IMR-90 (cell line): ENCODE data around the gene ZMIZ1. TPM values are rescaled to one million over a fixed set of nuclear protein-coding genes. Genes with fewer than 3 reads are reported as not detected.

Experiments used
- ATAC-seq: fragments of 200-7000 bp; cut with Tn5 transposase; 2 replicates; pipeline ENCODE4 v1.9.1; 2020; ENCODE audit warnings: low read depth, mild to moderate bottlenecking, moderate library complexity
- BruUV-seq: library from RNA; stranded (reverse); fragments of 400-500 nt; replicated peaks from 2 replicates; lab custom pipeline; 2021; lab: Mats Ljungman, UMichigan
- CTCF ChIA-PET: fragments of 300-600 bp; formaldehyde crosslinking; extraction: SDS; loops from one replicate; lab custom pipeline; 2021; ENCODE audit warnings: antibody characterized with exemption; lab: Yijun Ruan, JAX
- POLR2A ChIA-PET: fragments of 300-600 bp; sonication (Branson Sonifier 250); formaldehyde crosslinking; loops from one replicate; lab custom pipeline; 2022; ENCODE audit warnings: antibody characterized with exemption; ENCODE audit not compliant: unreplicated experiment; lab: Charles Lee
- DNase-seq: peaks from one replicate; pipeline ENCODE4 v3.0.0; 2013
- H2AFZ ChIP-seq: replicated peaks from 2 replicates; pipeline ENCODE3; 2013; ENCODE audit warnings: low read length, mild to moderate bottlenecking; ENCODE audit not compliant: poor library complexity
- H2AK5ac ChIP-seq: 2 replicates; pipeline ENCODE4 v1.6.1; 2013; ENCODE audit warnings: low read depth, low read length, inconsistent platforms
- H2AK9ac ChIP-seq: replicated peaks from 2 replicates; pipeline ENCODE3; 2013; ENCODE audit warnings: mild to moderate bottlenecking, low read depth, low read length, moderate library complexity; ENCODE audit not compliant: poor library complexity
- H2BK120ac ChIP-seq: 2 replicates; pipeline ENCODE4 v1.6.1; 2013; ENCODE audit warnings: low read depth, low read length, inconsistent platforms
- H2BK15ac ChIP-seq: 3 replicates; pipeline ENCODE4 v1.6.1; 2013; ENCODE audit warnings: low read depth, low read length, inconsistent platforms
- H2BK20ac ChIP-seq: 2 replicates; pipeline ENCODE4 v1.6.1; 2013; ENCODE audit warnings: low read depth, mild to moderate bottlenecking, inconsistent platforms, low read length, moderate library complexity
- H2BK5ac ChIP-seq: 2 replicates; pipeline ENCODE4 v1.6.1; 2013; ENCODE audit warnings: mild to moderate bottlenecking, low read depth, low read length, inconsistent platforms; ENCODE audit not compliant: poor library complexity, severe bottlenecking
- H3K14ac ChIP-seq: replicated peaks from 2 replicates; pipeline ENCODE4 v1.6.1; 2013; ENCODE audit warnings: low read depth, low read length, inconsistent platforms
- H3K18ac ChIP-seq: 2 replicates; pipeline ENCODE4 v1.6.1; 2013; ENCODE audit warnings: low read depth, low read length, control low read depth
- H3K23ac ChIP-seq: 2 replicates; pipeline ENCODE4 v1.6.1; 2013; ENCODE audit warnings: low read depth, low read length, inconsistent platforms
- H3K27ac ChIP-seq: 2 replicates; pipeline ENCODE4 v1.5.1; 2013; ENCODE audit warnings: mild to moderate bottlenecking, control low read depth, low read length; ENCODE audit not compliant: insufficient read depth
- H3K27me3 ChIP-seq: 2 replicates; pipeline ENCODE4 v1.6.1; 2013; ENCODE audit warnings: low read length; ENCODE audit not compliant: control insufficient read depth, insufficient read depth
- H3K36me3 ChIP-seq: 2 replicates; pipeline ENCODE4 v1.6.1; 2013; ENCODE audit warnings: low read length, mixed read lengths; ENCODE audit not compliant: control insufficient read depth, insufficient read depth
- H3K4ac ChIP-seq: 2 replicates; pipeline ENCODE4 v1.6.1; 2013; ENCODE audit warnings: low read depth, low read length, inconsistent platforms
- H3K4me1 ChIP-seq: 2 replicates; pipeline ENCODE4 v1.6.1; 2013; ENCODE audit warnings: low read length, mixed read lengths; ENCODE audit not compliant: control insufficient read depth, insufficient read depth
- H3K4me2 ChIP-seq: 2 replicates; pipeline ENCODE4 v1.6.1; 2013; ENCODE audit warnings: low read depth, mild to moderate bottlenecking, control low read depth, low read length, moderate library complexity
- H3K4me3 ChIP-seq: 2 replicates; pipeline ENCODE4 v1.5.1; 2013; ENCODE audit warnings: low read depth, mild to moderate bottlenecking, control low read depth, low read length, moderate library complexity; ENCODE audit not compliant: insufficient read depth
- H3K56ac ChIP-seq: 2 replicates; pipeline ENCODE4 v1.6.1; 2013; ENCODE audit warnings: low read length, inconsistent platforms; ENCODE audit not compliant: insufficient read depth; ENCODE audit errors: extremely low read depth
- H3K79me1 ChIP-seq, 2 experiments: 2 replicates each; pipeline ENCODE4 v1.6.1; 2013; ENCODE audit warnings: low read length in 2 of 2, inconsistent platforms in 1 of 2, low read depth in 1 of 2
- H3K9ac ChIP-seq: 2 replicates; pipeline ENCODE4 v1.6.1; 2013; ENCODE audit warnings: low read depth, low read length, control low read depth
- H3K9me1 ChIP-seq: 2 replicates; pipeline ENCODE4 v1.6.1; 2013; ENCODE audit warnings: low read length, inconsistent platforms; ENCODE audit not compliant: insufficient read depth
- H3K9me3 ChIP-seq: 2 replicates; pipeline ENCODE4 v1.6.1; 2013; ENCODE audit warnings: low read length; ENCODE audit not compliant: control insufficient read depth, insufficient read depth
- H4K20me1 ChIP-seq: 2 replicates; pipeline ENCODE4 v1.6.1; 2013; ENCODE audit warnings: low read length, inconsistent platforms; ENCODE audit not compliant: insufficient read depth
- H4K5ac ChIP-seq: 2 replicates; pipeline ENCODE4 v1.6.1; 2013; ENCODE audit warnings: mild to moderate bottlenecking, low read depth, low read length, control low read depth
- H4K8ac ChIP-seq, 2 experiments: 2 replicates each; pipeline ENCODE4 v1.6.1; 2013; ENCODE audit warnings: low read depth in 2 of 2, low read length in 2 of 2, control low read depth in 1 of 2, inconsistent platforms in 1 of 2
- H4K91ac ChIP-seq: 2 replicates; pipeline ENCODE4 v1.6.1; 2013; ENCODE audit warnings: low read depth, low read length, inconsistent platforms; ENCODE audit not compliant: insufficient read depth
- CEBPB ChIP-seq: IDR thresholded peaks from 2 replicates; pipeline ENCODE4 v1.6.1; 2012; ENCODE audit warnings: low read depth, low read length, improper control_type of control experiment
- CHD1 ChIP-seq: IDR thresholded peaks from 2 replicates; pipeline ENCODE4 v1.6.1; 2012; ENCODE audit warnings: low read depth, low read length, improper control_type of control experiment
- FOS ChIP-seq: fragments of 150-350 bp; IDR thresholded peaks from 2 replicates; pipeline ENCODE4 v1.6.1; 2016; ENCODE audit warnings: low read depth, low read length
- MXI1 ChIP-seq: IDR thresholded peaks from 2 replicates; pipeline ENCODE4 v1.6.1; 2012; ENCODE audit warnings: low read depth, mild to moderate bottlenecking, low read length, moderate library complexity, borderline replicate concordance
- NFE2L2 ChIP-seq: fragments of 150-350 bp; IDR thresholded peaks from 2 replicates; pipeline ENCODE4 v1.6.1; 2016; ENCODE audit warnings: low read depth, mild to moderate bottlenecking, low read length
- POLR2A ChIP-seq: IDR thresholded peaks from 2 replicates; pipeline ENCODE4 v1.6.1; 2012; ENCODE audit warnings: mild to moderate bottlenecking, low read depth, low read length
- RCOR1 ChIP-seq: IDR thresholded peaks from 2 replicates; pipeline ENCODE4 v1.6.1; 2012; ENCODE audit warnings: mild to moderate bottlenecking, low read length, improper control_type of control experiment; ENCODE audit not compliant: insufficient replicate concordance
- RFX5 ChIP-seq: IDR thresholded peaks from 2 replicates; pipeline ENCODE4 v1.8.0; 2012; ENCODE audit warnings: low read depth, mild to moderate bottlenecking, low read length, moderate library complexity
- SMC3 ChIP-seq: fragments of 150-350 bp; IDR thresholded peaks from 2 replicates; pipeline ENCODE4 v1.6.1; 2016; ENCODE audit warnings: low read depth, mild to moderate bottlenecking, antibody characterized with exemption, low read length, moderate library complexity
- WGBS, 2 experiments: methylation state at CpG; one replicate each; pipeline versions ENCODE4 v1.1.5 to v1.1.7; 2013; ENCODE audit warnings: missing lambda C conversion rate in 2 of 2; ENCODE audit not compliant: insufficient read length in 1 of 2; ENCODE audit errors: extremely low coverage in 2 of 2; 5-methylcytosine and 5-hydroxymethylcytosine counted together
- dilution Hi-C: fragments of 300-500 bp; cut with HindIII; formaldehyde crosslinking; loops from one replicate; pipeline ENCODE4 v1.14.3; 2018; ENCODE audit warnings: low sequenced_read_pairs; ENCODE audit not compliant: unreplicated experiment
- in situ Hi-C: fragments of 300-500 bp; cut with MboI; formaldehyde crosslinking; loops from 3 replicates; pipeline ENCODE4 v1.14.3; 2019; ENCODE audit warnings: low sequenced_read_pairs, inconsistent platforms, mixed read lengths
- intact Hi-C: fragments of 100-400 bp; cut with micrococcal nuclease; formaldehyde crosslinking; loops from 2 replicates; pipeline ENCODE4 v1.10.0; 2022
- polyA plus RNA-seq, 3 experiments: library from polyadenylated mRNA; depleted of rRNA; stranded (reverse); fragments of >200 nt; gene quantifications; 2 replicates each; pipeline ENCODE4 v1.2.3, GENCODE V29; 2012; ENCODE audit warnings: low replicate concordance in 1 of 3
- total RNA-seq: library from RNA; depleted of rRNA; stranded (reverse); fragments of >200 nt; gene quantifications from 2 replicates; pipeline ENCODE4 v1.2.3, GENCODE V29; 2012
- TF ChIP-seq, protein P1 (sequence below): conservative IDR thresholded peaks from 2 replicates; pipeline ENCODE4 v1.5.1; 2012; ENCODE audit warnings: mild to moderate bottlenecking, low read depth, low read length, improper control_type of control experiment
- TF ChIP-seq, protein P2 (sequence below): fragments of 150-350 bp; IDR thresholded peaks from 2 replicates; pipeline ENCODE4 v1.6.1; 2016; ENCODE audit warnings: low read depth, mild to moderate bottlenecking, low read length, moderate library complexity, borderline replicate concordance

Gene ZMIZ1
- total and polyA plus RNA-seq, 2 of the 4 experiments (the other 2 are of a cell fraction): 6.6 to 48.7 TPM

DNA sequence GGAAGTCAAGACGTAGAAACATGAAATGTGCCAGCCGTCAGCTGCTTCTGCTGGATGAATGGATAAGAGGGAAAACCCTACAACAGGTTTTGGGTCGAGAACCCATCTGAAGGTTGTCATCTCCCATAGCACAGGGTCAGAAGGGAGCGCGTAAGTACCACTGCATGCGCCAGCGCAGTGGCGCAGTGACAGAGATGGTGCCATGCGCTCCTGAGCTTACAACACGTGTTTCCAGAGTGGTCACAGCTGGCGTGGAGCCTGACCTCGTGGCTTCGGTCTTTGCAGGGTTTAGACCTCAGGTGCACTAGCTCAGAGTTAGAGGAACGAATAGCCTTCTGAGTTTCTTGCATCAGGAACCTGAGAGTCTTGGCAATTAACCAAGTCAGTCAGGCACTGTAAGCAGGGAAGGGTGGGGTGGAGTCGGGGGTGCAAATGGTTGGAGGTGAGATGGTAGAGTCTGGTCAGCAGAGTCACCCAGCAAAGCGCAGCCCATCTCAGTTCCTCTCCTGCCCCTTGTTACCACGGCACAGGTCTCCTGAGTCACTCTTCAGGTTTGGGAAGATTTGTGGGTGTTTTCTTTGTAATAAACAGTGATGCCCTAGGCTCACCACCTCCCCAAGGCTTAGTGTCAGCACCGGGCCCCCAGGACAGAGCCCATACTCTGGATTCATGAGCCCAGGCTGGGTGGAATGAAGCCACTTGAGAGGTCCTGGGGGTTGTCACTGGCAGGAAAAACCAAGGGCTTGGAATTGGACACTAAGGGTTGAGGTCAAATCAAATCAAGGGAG lies 194.4 kb downstream of the ZMIZ1 start (continued):
- TF ChIP-seq CHD1: no peak

- H3K9me3 ChIP-seq: no peaks in the 10 kb centered on the region
- intact Hi-C loops: no loop called here
- ChIA-PET CTCF (no interaction called here), POLR2A (no interaction called here)
- no peak overlapping the region for H3K14ac ChIP-seq
- no peaks in the 10 kb centered on the region for H3K27me3 ChIP-seq
- no peak overlapping the region for H3K56ac ChIP-seq
- H3K23ac ChIP-seq: no peak overlapping the region
- H2BK120ac ChIP-seq: no peak overlapping the region
- no peak for TF ChIP-seq RCOR1
- no peak for TF ChIP-seq FOS
- TF ChIP-seq, protein P1, sequence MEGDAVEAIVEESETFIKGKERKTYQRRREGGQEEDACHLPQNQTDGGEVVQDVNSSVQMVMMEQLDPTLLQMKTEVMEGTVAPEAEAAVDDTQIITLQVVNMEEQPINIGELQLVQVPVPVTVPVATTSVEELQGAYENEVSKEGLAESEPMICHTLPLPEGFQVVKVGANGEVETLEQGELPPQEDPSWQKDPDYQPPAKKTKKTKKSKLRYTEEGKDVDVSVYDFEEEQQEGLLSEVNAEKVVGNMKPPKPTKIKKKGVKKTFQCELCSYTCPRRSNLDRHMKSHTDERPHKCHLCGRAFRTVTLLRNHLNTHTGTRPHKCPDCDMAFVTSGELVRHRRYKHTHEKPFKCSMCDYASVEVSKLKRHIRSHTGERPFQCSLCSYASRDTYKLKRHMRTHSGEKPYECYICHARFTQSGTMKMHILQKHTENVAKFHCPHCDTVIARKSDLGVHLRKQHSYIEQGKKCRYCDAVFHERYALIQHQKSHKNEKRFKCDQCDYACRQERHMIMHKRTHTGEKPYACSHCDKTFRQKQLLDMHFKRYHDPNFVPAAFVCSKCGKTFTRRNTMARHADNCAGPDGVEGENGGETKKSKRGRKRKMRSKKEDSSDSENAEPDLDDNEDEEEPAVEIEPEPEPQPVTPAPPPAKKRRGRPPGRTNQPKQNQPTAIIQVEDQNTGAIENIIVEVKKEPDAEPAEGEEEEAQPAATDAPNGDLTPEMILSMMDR: no peak
- TF ChIP-seq POLR2A: no peak
- TF ChIP-seq CEBPB: no peak
- no peak for TF ChIP-seq RFX5
- TF ChIP-seq MXI1: no peak
- no peak for TF ChIP-seq NFE2L2
- no peak for TF ChIP-seq SMC3
- TF ChIP-seq, protein P2, sequence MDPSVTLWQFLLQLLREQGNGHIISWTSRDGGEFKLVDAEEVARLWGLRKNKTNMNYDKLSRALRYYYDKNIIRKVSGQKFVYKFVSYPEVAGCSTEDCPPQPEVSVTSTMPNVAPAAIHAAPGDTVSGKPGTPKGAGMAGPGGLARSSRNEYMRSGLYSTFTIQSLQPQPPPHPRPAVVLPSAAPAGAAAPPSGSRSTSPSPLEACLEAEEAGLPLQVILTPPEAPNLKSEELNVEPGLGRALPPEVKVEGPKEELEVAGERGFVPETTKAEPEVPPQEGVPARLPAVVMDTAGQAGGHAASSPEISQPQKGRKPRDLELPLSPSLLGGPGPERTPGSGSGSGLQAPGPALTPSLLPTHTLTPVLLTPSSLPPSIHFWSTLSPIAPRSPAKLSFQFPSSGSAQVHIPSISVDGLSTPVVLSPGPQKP: no peak
- no peak overlapping the region for H3K4ac ChIP-seq
- H4K8ac ChIP-seq: no peak overlapping the region
- WGBS, 2 experiments: 94% methylated on average over 4 of the region's 10 CpGs; no CpG with 5 or more reads in 1 of the 2 experiments
- H3K9me1 ChIP-seq: peaks cover 65% of the 10 kb centered on the region
- H3K36me3 ChIP-seq: peaks cover 6% of the 10 kb centered on the region
- H4K91ac ChIP-seq: no peak overlapping the region
- DNase-seq (no peak), ATAC-seq (no peak)
- H4K5ac ChIP-seq: no peak overlapping the region
- no peak overlapping the region for H2BK20ac ChIP-seq
- BruUV-seq: no TSS peak
- peaks cover 61% of the 10 kb centered on the region for H4K20me1 ChIP-seq
- peak overlapping the region; percentile 67 for H2AFZ ChIP-seq
- no peak overlapping the region for H3K4me3 ChIP-seq
- H3K79me1 ChIP-seq: peaks cover 38 to 97% of the 10 kb centered on the region in 2 experiments
- peak overlapping the region; percentile 22 for H2BK5ac ChIP-seq
- no peak overlapping the region for H3K4me2 ChIP-seq
- no peak overlapping the region for H3K18ac ChIP-seq
- H3K27ac ChIP-seq: no peak overlapping the region
- H2AK9ac ChIP-seq: no peak overlapping the region
- H2BK15ac ChIP-seq: no peak overlapping the region
- H2AK5ac ChIP-seq: no peak overlapping the region
- in situ Hi-C loops: no loop called here
- H3K9ac ChIP-seq: no peak overlapping the region
- H3K4me1 ChIP-seq: peaks cover 56% of the 10 kb centered on the region
- dilution Hi-C loops: no loop called here
These were observed 195.2 kb downstream of the ZMIZ1 start for GRCh38 chr10:79263939-79264338.
